T-helper 9 cell (primary cell): ENCODE results near the gene KRTAP4-11.
"Not testable (repeated sequence)": the region's sequence is repeated elsewhere in the genome, so short reads cannot be mapped to it uniquely, and the experiment has no call there.

ENCODE experiments used
- DNase-seq: peaks from one replicate; pipeline ENCODE4 v3.0.0-alpha.2; 2020
- total RNA-seq, 2 donors: gene quantifications; one replicate each; lab custom pipeline; 2026; lab: John Stamatoyannopoulos, UW

KRTAP4-11 gene
- 0 reads per million in 2 donors for total RNA-seq

DNA sequence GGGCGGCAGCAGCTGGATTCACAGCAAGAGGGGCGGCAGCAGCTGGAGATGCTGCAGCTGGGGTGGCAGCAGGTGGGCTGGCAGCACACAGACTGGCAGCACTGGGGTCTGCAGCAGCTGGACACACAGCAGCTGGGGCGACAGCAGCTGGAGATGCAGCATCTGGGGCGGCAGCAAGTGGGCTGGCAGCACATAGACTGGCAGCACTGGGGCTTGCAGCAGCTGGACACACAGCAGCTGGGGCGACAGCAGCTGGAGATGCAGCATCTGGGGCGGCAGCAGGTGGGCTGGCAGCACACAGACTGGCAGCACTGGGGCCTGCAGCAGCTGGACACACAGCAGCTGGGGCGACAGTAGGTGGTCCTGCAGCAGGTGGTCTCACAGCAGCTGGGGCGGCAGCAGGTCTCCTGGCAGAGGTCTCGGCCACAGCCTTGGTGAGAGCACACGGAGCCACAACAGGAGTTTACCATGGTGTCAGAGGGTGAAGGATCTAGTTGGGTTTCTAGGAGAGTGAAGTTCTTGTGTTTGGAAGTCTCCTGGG lies at the start of gene KRTAP4-11:
TSS of gene KRTAP4-11 (minus strand) at position 528 of the 541 bp plus-strand sequence. CDS start at position 470, 58 bp downstream.
- DNase-seq: not testable (repeated sequence)

DNA sequence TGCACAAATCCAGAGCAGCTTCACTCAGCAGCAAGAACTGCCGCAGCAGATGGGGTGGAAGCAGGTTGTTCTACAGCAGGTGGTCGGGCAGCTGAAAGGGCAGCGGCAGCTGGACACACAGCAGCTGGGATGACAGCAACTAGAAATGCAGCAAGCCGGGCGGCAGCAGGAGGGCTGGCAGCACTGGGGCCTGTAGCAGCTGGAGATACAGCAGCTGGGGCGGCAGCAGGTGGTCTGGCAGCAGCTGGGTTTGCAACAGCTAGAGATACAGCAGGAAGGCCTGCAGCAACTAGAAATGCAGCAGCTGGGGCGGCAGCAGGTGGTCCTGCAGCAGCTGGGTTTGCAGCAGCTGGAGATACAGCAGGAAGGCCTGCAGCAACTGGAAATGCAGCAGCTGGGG lies 49.4 kb upstream of the KRTAP4-11 start:
- no peak for DNase-seq

DNA sequence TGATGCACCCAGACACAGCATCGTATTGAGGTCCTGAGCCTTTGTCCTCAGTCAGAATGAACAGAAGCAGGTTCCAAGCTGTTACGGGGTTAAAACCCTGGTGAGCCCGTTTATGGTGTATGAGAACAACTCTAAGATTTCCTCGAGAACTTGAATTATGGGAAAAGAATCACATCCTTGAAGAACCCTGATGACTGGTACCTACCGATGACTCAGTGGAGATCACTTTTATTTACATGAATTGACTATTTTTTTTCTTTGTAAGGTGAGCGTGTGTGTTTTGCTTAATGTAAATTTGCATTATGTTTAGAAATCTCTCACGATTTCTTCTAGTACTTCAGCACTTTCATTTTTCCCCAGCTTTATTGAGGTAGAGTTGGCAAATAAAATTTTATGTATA lies 45.7 kb upstream of the KRTAP4-11 start:
- DNase-seq: no peak

DNA sequence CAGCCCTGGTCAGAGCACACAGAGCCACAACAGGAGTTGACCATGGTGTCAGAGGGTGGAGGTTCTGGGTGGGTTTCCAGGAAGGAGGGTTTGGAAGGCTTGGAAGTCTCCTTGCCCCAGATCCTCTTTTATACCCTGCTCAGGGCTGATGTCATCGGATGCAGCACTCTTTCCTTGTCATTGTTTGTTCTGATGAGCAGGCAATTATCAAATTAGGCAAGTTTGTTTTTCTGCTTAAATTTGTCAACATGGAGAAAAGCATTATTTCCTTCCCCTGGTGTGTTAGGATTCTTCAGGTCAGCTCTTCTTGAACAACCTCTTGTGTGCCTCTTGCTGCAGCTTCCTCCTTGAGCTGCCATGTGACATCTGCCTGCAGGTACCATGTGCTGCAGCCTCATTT lies 42.5 kb upstream of the KRTAP4-11 start, which contains the start of gene KRTAP4-4:
TSS of gene KRTAP4-4 (minus strand) at position 101 of the 400 bp plus-strand sequence. CDS start at position 44, 57 bp downstream.
- DNase-seq: no peak

DNA sequence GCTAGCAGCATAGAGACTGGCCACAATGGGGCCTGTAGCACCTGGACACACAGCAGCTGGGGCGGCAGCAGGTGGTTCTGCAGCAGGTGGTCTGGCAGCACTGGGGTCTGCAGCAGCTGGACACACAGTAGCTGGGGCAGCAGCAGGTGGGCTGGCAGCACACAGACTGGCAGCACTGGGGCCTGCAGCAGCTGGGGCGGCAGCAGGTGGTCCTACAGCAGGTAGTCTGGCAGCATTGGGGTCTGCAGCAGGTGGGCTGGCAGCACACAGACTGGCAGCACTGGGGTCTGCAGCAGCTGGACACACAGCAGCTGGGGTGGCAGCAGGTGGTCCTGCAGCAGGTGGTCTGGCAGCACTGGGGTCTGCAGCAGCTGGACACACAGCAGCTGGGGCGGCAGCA lies 42.0 kb upstream of the KRTAP4-11 start:
- not testable (repeated sequence) for DNase-seq

DNA sequence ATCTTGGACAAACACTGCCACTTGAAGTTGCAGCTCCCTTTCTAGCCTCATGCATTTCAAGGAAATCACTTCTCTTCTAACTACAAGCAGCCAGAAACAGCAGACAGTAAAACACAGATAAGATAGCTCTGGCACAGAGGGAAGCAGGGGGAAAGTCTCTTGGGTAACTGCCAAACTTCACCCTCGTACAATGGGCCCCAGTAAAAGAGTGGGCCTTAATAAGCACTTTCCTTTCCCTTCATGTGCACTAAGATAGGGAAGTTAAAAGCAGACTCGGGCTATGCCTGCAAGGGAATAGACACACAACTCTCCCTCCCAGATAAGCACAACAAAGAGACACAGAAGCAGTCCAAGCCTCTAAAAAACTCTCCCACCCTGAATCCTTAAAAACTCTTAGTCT lies 35.7 kb upstream of the KRTAP4-11 start:
- DNase-seq: no peak

DNA sequence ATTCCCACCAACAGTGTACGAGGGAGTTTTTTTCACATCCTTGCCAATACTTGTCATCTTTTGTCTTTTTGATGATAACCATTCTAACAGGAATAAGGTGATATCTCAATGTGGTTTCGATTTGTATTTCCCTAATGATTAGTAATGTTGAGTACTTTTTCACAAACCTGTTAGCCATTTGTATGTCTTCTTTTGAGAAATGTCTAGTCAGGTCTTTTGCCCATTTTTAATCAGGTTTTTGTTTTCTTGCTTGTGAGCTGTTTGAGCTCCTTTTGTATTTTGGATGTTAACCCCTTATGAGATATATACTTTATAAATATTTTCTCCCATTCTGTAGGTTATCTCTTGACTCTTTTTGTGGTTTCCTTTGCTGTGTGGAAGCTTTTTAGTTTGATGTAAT lies 33.4 kb upstream of the KRTAP4-11 start:
- no peak for DNase-seq

DNA sequence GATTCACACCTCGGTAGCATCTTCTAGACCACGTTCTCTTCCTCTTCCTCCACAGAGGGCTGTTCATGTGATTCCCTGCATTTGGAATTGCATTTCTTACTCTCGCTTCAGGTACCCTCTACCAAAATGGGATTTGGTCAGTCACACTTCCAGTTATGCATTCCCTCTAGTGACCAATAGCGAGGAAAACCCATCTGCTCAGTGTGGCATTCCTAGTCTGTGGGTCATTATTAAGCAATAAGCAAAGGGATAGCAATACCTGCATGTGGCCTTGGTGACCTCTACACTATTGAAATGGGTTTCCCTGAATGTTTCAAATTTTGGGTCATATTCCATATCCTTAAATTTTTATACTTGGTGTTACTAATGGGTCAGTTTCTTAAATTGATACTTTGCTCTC lies 31.9 kb upstream of the KRTAP4-11 start:
- DNase-seq: no peak

DNA sequence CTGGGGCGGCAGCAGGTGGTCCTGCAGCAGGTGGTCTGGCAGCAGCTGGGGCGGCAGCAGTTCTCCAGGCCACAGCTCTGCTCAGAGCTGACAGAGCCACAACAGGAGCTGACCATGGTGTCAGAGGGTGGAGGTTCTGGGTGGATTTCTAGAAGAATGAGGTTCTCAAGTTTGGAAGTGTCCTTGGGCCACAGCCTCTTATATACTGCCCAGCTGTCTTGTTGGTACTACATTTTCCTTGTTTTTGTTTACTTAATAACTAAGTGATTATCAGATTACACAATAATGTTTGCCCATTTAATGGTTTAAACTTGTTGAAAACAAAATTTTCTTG lies 31.4 kb upstream of the KRTAP4-11 start, which contains the start of gene KRTAP4-5:
TSS of gene KRTAP4-5 (minus strand) at position 174 of the 334 bp plus-strand sequence. CDS start at position 116, 58 bp downstream.
- no peak for DNase-seq

DNA sequence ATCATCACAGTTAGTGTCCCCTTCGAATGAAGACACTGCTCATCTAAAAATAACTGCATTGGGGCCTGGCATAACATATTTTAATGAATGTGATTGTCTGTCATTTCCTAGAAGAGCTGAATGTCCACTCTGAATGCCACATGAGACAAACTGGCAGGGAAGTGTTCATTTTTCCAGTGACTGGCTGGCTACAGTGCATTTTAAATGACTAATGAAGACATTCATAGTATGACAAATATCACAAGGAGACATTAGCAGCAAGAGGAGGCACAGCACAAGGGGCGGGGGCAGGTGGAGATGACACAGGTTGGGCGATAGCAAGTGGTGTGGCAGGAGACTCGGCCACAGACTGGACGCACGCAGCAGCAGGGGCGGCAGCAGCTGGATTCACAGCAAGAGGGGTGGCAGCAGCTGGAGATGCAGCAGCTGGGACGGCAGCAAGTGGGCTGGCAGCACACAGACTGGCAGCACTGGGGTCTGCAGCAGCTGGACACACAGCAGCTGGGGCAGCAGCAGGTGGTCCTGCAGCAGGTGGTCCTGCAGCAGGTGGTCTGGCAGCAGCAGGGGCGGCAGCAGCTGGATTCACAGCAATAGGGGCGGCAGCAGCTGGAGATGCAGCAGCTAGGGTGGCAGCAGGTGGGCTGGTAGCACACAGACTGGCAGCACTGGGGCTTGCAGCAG lies 30.9 kb upstream of the KRTAP4-11 start:
- DNase-seq: not testable (repeated sequence)

DNA sequence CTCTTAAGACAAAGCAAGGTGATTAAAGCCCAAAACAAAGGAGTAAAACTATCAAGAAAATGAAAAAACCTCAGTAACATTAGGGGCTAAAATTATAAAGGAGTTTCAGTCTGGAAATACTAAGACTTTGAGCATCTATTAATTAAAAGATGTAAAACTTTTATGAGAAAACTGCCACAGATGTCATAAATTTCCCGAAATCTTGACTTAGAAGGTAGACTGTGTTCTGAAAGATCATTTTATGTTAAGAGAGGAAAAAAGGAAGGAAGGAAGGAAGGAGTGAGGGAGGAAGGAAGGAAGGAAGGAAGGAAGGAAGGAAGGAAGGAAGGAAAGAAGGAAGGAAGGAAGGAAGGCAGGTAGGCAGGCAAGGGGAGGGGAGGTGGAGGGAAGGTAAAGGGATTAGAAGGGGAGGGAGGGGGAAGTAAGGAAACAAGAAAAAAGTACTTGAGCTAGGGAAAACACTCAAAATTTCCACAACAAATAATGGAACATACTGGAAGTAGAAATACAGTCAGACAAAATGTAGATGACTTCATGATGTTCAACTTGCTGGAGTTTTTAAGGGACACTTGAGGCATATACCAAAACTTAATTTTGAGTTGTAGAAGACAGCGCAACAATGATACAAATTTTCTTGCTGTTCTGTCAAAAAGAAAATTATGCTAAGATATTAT lies 29.5 kb upstream of the KRTAP4-11 start:
- no peak for DNase-seq

DNA sequence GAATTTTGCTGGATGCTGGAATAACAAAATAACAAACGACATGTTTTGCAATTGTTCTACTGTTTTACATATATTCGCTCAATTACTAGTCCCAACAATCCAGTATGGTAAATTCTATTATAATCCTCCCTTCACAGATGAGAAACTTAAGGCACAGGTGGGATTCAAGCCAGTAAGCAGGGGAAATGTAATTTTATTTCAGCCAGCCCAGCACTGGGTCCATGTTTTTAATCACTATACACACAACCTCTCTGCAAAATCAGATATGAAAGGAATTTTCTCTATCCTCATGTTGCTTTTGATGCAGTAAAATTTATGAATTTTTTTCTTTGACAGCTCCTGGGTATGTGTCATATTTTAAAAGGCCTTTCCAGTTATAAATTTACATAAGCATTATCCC lies 27.1 kb upstream of the KRTAP4-11 start:
- no peak for DNase-seq

DNA sequence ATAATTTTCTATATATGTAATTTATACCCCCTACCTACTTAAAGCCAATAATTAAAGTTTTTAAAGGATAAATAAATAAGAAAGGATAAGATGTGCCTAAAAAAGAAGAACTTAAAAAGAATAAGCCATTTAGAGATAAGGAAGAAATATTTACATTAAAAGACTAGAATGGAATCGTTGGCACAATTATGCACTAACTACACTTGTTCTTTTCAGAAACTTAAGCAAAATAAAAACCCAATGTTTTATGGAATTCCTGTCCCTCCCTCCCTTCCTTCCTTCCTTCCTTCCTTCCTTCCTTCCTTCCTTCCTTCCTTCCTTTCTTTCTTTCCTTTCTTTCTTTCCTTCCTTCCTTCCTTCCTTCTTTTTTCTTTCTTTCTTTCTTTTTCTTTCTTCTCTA lies 26.7 kb upstream of the KRTAP4-11 start:
- DNase-seq: no peak

DNA sequence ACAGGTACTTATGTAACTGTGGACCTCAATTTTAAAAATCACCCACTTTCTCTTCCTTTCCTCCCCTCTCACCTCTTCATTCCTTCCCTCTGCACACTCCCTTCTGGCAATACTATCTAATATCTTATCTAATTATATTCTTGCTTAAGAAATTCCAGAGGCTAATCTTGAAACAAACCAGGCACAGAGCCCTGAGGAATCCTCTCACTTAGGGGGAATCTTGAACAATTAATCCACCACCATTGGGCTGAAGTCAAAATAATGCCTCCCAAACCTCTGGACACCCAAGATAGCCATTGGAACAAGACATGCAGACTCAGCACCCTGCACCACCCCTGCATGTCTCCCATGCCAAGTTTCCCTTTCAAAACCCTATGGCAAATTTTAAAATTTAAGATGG lies 23.2 kb upstream of the KRTAP4-11 start:
- DNase-seq: no peak

DNA sequence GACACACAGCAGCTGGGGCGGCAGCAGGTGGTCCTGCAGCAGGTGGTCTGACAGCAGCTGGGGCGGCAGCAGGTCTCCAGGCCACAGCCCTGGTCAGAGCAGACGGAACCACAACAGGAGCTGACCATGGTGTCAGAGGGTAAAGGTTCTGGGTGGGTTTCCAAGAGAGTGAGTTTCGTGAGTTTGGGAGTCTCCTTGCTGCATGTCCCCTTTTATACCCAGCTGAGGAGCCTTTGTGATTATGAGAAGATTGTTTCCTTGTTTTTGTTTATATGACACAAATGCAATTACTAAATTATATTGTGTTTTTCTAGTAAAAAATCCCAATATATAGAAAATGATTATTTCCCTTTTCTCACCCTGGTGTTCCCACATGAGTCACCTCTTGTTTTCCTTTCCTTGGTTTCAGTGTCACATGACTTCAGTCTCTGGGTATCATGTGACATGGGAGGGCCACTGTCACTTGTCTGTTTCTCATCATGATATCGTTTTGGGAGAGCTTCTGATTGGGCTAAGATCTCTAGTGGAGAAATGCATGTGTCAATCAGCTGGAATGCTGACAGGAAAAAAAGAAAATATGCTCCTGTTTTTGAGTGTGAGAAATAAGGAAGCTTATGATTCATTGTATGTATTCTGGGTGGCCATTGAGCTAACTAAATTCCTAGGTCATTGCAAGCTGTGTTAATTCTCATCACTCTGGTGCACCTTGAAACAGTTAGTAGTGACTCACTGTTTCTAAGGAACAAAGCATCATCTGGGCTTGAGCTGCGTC lies 22.4 kb upstream of the KRTAP4-11 start, which contains the start of gene KRTAP4-6:
TSS of gene KRTAP4-6 (minus strand) at position 185 of the 772 bp plus-strand sequence. CDS start at position 128, 57 bp downstream.
- DNase-seq: no peak

DNA sequence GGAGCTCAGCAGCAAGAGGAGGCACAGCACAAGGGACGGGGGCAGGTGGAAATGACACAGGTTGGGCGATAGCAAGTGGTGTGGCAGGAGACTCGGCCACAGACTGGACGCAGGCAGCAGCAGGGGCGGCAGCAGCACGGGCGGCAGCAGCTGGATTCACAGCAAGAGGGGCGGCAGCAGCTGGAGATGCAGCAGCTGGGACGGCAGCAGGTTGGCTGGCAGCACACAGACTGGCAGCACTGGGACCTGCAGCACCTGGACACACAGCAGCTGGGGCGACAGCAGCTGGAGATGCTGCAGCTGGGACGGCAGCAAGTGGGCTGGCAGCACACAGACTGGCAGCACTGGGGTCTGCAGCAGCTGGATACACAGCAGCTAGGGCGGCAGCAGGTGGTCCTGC lies 21.7 kb upstream of the KRTAP4-11 start:
- not testable (repeated sequence) for DNase-seq

DNA sequence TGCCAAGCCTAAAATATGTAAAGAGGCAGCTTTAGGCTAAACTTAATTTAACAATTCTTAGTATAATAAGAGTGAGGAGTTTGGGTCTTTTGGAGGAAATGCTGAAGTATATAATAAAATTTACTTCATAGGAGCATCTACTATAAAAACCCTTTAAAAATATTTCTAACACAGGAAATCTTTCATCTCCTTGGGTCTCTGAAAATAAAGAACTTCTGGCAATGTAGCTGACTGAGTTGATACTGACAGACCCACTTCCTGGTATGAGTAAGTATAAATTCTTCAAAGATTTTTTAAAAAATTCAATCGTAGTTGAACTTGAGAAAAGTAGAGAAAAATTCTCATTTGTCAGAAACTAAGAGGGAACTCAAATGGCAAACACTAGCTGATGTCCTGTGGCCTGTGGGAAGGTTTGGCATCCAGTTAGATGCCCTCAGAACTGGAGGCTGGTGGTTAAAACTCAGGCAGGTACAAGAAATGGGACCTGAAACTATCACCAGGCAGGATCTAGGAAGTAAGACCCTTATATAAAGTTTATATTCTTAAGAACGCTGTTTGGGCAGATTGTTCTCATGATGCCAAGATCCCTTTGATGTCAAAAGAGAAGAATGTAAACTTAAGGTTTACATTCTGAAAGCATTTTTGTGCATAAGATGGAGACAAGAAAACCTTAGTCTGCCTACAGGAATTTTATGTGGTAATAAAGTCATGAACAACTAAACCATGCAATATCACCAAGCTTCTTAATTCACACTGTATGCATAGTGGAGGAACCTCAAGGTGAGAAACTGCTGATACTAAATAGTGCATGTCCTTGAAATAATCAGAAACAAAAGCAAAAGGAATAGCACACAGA lies 15.9 kb upstream of the KRTAP4-11 start:
- DNase-seq: no peak

DNA sequence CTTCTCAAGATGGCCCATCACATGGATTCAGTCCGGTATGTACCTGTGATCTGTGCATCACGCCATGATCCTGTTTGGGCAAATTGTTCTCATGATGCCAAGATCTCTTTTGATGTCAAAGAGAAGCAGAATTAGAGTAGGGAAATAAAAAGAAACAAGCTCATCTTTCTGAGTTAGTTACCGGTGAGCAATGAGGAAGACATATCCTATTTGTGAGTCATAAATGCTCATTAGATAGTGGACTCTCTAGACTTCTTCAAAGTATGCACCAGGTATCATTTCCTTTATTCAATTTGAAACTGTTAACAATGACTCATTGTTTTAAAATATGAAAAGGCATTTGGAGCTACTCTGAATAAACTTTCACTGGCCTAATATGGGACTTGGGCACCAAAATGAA lies 13.8 kb upstream of the KRTAP4-11 start:
- DNase-seq: no peak

DNA sequence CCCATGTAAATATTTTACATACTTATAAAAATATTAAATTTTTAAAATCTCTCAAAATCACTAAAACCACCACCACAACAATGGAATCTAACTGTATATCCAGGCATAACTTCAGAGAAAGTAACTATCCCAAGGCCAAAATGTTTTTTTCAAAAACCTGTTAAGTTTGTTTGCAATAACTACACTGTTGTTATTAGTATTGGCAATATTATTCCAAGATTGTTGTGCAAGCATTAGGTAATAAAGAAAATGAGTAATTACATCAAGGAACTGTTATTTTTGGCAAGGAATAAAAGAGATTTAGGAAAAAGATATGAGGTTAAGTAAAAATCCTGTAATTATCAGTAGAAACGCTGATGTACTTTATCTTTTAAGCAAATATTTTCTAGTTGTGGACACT lies 9.2 kb upstream of the KRTAP4-11 start:
- DNase-seq: no peak

DNA sequence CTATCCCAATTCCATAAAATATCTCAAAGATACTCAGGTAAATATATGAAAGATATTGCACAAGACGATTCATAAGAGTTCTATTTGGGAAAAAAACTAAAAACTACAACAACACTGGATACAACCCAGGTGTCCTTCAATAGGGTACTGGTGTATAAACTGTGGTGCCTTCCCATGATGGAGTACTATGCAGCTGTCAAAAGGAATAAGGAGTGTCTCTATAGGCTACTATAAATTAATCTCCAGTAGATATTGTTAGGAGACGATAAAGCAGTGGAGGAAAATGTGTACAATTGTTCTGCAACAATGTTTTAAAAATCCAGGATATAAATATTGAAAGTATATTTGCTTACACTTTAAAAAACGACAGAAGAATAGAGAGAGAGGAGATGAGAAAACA lies 8.2 kb upstream of the KRTAP4-11 start:
- DNase-seq: no peak

DNA sequence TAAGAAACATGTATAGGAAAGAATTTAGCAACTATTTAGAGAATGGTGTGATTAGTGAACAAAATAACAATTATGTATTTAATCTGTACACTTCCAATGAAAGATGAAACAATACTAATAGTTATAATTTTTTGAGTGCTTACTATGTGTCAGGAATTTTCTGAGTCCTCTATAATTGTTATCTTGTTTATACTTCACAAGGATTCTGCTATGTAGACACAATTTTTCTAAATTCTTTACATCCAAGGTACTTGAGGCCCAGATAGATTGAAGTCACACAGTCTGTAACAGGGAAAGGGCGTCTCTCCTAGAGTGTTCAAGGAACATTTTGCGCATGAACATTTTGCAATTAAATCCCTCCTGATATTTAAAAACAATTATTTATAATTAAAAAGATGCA lies 6.9 kb upstream of the KRTAP4-11 start:
- no peak for DNase-seq

DNA sequence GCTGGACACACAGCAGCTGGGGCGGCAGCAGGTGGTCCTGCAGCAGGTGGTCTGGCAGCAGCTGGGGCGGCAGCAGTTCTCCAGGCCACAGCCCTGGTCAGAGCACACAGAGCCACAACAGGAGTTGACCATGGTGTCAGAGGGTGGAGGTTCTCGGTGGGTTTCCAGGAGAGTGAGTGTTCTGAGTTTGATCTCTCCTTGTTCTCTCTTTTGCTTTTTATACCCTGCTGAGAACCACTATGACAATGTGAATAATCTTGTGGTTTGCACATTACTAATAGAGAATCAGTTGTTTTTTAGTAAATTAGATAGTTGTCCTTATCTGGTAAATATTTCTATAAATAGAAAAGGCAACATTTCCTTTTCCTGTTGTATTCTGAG lies 5.8 kb upstream of the KRTAP4-11 start, which contains the start of gene KRTAP4-12:
TSS of gene KRTAP4-12 (minus strand) at position 192 of the 381 bp plus-strand sequence. CDS start at position 132, 60 bp downstream.
- DNase-seq: not testable (repeated sequence)
